ENCODE data around the gene CAMK4.

Gene CAMK4

GRCh38 chr5:111422747-111423720 is 198.8 kb downstream of the CAMK4 start:
- H3K4me3 ChIP-seq (ENCODE audit: low read depth, low read length) = no peak overlapping the region
- TF ChIP-seq CTCF (IDR thresholded peaks at IDR 0.05; ENCODE audit: control insufficient read depth, extremely low read depth, insufficient read depth) = no peak
- DNase-seq (ENCODE audit: low read depth) = no peak

- H3K4me3 ChIP-seq (ENCODE audit: low read depth, low read length) = no peak overlapping the region
- no peak for TF ChIP-seq CTCF (IDR thresholded peaks at IDR 0.05; ENCODE audit: control insufficient read depth, extremely low read depth, insufficient read depth)
- no peak for DNase-seq (ENCODE audit: low read depth)
Observed at GRCh38 chr5:111425205-111425604, 201.0 kb downstream of the CAMK4 start.

DNA sequence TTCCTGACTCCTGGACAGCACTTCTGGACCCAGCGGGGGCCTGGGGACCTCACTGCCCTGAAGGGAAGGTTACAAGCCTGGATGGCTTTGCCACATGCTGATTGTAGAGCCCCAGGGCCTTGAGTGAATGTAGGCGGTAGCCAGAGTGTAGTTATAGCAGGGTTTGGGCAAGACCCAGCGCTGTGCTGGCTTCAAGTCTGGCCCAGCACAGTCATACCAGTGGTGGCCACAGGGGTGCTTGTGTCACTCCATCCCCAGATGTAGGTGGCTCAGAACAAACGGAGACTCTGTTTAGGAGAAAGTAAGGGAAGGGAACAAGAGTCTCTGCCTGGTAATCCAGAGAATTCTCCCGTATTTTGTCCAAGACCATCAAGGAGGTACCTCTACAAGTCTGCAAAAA is 203.6 kb downstream of the CAMK4 start:
- H3K4me3 ChIP-seq (ENCODE audit: low read depth, low read length) = no peak overlapping the region
- DNase-seq (ENCODE audit: low read depth) = no peak
- TF ChIP-seq CTCF (IDR thresholded peaks at IDR 0.05; ENCODE audit: control insufficient read depth, extremely low read depth, insufficient read depth) = no peak

DNA sequence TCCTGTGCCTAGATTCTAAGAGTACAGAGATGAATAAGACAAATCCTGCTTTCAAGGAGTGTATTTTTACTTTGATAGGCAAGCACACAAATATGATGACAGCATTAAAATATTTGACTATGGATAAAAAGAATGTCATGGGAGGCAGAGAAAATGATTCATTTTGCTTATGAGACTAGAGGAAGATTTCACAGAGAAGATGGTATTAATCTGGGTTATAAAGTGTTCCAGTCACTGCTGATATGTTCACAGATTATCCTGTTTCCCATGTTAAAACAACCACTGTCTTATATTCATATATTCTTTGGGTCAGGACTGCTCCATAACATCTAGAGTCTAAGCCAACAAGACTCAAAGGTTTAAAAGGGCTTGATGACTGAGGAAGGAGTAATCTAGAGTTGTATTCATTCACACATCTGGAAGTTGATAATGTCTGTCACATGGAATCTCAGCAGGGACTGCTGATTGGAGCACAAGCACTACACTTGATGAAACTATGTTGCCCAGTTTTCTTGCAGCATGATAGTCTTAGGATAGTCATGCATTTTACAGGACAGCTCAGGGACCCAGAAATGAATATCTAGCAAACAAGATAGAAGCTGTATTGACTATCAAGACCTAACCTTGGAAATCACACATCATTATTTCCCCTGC is 208.8 kb downstream of the CAMK4 start:
- DNase-seq (ENCODE audit: low read depth) = no peak
- H3K4me3 ChIP-seq (ENCODE audit: low read depth, low read length) = no peak overlapping the region
- TF ChIP-seq CTCF (IDR thresholded peaks at IDR 0.05; ENCODE audit: control insufficient read depth, extremely low read depth, insufficient read depth) = no peak

- no peak for DNase-seq (ENCODE audit: low read depth)
- H3K4me3 ChIP-seq (ENCODE audit: low read depth, low read length) = no peak overlapping the region
- TF ChIP-seq CTCF (IDR thresholded peaks at IDR 0.05; ENCODE audit: control insufficient read depth, extremely low read depth, insufficient read depth) = no peak
Observed at GRCh38 chr5:111434800-111435199, 210.6 kb downstream of the CAMK4 start.

DNA sequence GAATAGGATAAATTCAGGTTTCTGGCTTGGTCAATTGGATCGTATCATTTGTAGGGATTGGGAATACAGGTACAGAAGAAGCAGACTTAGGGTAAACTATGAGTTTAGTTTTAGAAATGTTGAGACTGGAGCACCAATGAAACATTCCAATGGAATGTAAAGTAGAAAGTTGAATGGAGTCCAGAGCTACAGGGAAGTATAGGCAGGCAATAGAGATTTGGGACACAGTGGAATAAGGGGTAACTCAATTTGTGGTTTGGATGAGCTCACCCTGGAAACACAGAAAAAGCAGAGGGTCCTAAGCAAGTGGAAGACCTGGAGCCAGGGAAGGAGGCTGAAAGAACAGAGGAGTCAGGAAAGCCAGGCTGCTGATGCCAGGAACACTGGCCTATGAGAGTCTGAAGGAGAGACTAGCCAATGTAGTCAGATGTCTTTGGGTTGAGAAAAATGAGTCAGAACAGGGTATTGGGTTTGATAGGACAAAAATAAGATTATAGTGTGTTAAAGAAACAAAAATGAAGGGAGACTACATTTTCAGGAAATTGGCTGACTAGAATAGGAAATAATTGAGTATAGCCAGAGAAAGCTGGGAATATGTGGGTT is 215.4 kb downstream of the CAMK4 start:
- DNase-seq (ENCODE audit: low read depth) = no peak
- no peak for TF ChIP-seq CTCF (IDR thresholded peaks at IDR 0.05; ENCODE audit: control insufficient read depth, extremely low read depth, insufficient read depth)
- H3K4me3 ChIP-seq (ENCODE audit: low read depth, low read length) = no peak overlapping the region

Measured in LNCaP clone FGC (cell line).